ENCODE results near the gene CARM1.
"Not testable (repeated sequence)": the region's sequence is repeated elsewhere in the genome, so short reads cannot be mapped to it uniquely, and the experiment has no call there.

CARM1 gene

DNA sequence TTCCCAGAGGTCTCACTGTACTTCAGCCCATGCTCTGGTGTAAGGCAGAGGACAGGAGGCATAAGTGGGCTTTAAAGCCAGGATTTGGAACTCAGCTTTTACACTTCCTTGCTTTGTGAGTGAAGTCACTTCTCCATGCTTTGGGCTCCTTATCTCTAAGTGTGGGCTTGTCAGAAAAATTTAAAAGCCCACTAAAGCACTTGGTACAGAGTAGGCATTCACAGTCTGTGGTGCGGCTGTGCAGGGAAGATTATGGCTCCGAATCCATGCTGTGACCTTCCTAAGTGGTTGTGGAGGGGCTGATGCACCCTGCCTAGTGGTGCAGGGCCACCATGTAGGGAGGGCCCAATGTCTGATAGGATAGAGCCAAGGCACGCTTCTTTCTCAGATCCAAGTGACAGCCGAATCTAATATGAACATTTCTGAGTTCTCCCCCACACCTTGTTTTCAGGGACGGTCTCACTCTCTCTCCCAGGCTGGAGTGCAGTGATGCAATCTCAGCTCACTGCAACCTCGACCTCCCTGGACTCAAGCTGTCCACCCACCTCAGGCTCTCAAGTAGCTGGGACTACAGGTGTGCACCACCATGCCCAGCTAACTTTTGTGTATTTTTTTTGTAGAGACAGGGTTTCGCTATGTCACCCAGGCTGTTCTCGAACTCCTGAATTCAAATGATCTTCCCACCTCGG, 64.2 kb downstream of the CARM1 start:
- no peak for DNase-seq

DNA sequence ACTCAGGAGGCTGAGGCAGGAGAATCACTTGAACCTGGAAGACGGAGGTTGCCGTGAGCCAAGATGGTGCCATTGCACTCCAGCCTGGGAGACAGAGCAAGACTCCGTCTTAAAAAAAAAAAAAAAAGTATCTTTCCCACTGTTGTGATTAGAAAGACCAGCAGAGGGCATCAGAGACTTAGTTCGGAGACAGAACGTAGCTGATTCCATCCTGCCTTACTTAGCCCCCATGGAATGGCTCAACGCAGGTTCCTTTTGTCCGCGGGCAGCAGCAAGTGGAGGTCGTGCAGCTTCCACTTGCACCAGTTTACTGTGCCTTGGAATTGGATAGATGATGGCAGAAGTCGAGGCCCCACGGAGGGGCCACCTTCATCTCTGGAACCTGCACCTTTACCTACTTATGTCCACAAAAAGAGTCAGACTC, 65.3 kb downstream of the CARM1 start:
- peak; percentile 44 to 75 for DNase-seq

- DNase-seq, result not testable (repeated sequence)
Measured at GRCh38 chr19:10941649-10942048, 70.3 kb downstream of the CARM1 start.

DNA sequence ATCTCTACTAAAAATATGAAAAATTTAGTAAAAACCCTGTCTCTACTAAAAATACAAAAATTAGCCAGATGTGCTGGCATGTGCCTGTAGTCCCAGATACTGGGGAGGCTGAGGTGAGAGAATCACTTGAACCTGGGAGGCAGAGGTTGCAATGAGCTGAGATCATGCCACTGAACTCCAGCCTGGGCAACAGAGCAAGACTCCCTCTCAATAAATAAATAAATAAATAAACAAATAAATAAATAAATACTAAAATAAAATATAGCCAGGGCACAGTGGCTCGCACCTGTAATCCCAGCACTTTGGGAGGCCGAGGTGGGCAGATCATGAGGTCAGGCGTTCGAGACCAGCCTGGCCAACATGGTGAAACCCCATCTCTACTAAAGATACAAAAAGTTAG, 72.1 kb downstream of the CARM1 start:
- DNase-seq, result not testable (repeated sequence)

GRCh38 chr19:10945264-10945663, 73.9 kb downstream of the CARM1 start:
- DNase-seq, result no peak

- DNase-seq, result no peak
Measured at GRCh38 chr19:10946958-10947657, 75.8 kb downstream of the CARM1 start.

DNA sequence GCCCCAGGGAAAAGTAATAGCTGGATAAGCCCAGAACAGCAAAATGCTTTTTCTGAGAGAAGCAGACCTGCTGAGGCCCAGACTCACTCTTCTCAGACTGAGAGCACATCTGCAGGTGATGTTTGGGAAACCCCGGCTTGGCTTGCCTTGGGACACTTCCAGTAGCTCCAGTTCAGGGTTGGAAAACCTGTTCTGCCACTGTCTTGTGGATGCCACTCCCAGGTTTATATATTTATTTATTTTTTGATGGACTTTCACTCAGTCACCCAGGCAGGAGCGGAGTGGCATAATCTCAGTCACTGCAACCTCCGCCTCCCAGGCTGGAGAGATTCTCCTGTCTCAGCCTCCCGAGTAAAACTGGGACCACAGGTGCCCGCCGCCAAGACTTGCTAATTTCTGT, 81.5 kb downstream of the CARM1 start:
- no peak for DNase-seq

- not testable (repeated sequence) for DNase-seq
Measured at GRCh38 chr19:10959277-10959968, 88.1 kb downstream of the CARM1 start.

DNA sequence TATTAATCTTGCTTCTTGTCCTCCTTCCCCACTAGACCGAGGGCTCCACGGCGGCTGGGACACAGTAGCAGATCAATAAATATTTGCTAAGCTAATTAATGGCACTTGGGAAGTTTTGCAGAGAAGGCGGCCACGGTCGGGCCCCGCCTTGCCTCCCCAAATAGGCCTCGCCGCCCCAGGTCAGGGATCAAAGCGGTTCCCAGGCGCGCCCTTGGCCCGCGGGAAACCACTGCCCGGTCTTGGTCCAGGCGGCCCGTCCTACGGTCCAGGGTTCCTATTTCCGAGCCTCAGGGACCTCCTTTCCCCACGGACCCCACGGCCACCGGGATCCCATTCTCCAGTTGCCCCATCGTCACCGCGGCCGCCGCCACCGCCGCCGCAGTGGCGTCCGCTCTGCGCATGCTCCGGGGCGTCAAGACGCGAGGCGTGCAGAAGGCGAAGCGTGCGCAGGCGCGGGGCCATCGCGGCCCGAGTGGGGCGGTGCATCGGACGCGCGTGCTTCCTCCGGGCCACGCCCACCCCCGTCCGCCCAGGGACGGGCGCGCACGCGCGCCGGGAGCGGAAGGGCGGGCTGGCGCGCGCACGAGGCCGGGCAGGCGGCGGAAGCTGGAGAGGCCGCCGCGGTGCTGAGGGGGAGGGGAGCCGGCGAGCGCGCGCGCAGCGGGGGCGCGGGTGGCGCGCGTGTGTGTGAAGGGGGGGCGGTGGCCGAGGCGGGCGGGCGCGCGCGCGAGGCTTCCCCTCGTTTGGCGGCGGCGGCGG, 89.1 kb downstream of the CARM1 start, which contains the start of gene SMARCA4:
SMARCA4 (plus strand) TSS at position 717 of the 759 bp plus-strand sequence. CDS start 23,122 bp downstream, outside the sequence.
- peak; percentile 89 to 95 for DNase-seq

DNA sequence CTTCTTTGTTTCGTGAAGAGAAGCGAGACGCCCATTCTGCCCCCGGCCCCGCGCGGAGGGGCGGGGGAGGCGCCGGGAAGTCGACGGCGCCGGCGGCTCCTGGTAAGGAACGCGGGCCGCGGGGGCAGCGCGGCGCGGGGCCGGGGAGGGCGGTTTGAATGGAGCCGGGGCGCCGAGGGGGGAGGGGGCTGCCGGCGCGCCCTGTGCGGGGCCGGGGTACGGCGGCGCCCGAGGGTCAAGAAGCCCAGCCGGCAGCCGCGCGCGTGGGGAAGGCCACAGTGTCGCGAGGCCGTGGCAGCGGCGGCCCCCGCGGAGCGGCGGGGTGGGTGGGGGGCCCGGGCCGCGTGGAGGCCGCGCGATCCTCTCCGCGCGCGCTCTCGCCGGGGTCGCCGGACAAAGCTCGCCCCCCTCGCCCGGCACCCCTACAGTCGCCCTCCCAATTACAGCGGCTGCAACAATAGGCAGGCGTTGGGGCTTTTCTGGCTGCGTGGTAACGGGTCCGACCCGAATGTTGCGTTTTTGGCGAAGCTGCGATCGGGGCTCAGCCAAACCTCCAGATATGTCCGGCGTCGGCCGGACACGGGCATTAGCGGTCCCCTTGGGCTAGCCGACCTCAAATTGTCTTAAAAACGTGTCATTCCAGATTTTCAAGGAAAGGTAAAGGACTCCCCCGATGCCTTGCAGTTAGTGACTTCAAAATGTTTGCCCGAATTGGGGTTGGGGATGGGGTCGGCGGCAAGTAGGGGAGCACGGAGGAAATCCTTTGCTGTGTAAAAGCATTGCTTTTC, 89.9 kb downstream of the CARM1 start:
- DNase-seq, result peak in 1 of 2 experiments; percentile 56

DNA sequence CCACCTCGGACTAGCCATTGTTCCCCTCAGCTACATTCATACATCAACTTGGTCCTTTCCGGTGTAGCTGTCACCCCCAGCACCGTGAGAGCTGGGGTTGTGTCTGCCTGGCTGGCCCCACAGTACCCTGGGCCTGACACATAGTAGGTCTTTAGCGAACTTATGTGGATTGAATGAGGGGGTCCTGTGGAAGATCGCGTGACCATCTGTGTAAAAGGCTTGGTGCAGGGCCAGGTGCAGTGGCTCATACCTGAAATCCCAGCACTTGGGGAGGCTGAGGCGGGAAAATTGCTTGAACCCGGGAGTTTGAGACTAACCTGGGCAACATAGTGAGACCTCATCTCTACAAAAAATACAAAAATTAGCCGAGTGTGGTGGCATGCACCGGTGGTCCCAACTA, 91.5 kb downstream of the CARM1 start:
- no peak for DNase-seq

DNA sequence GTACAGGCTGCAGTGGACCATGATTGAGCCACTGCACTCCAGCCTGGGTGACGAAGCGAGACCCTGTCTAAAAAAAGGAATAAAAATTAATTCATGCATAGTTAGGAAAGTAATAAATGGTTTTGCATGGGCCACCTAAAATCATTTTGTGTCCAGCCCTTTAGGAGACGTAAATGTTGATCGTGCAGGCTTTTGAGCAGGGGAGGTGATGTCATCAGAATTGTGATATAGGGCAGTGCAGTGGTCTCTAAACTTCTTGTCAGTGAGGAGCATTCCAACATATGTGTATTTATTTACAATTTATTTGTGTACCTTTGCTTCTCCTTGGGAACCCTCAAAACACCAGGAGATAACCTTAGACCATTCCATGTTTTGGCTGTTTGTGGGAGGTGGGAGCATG, 92.5 kb downstream of the CARM1 start:
- no peak for DNase-seq

- DNase-seq, result no peak
Measured at GRCh38 chr19:10964903-10965302, 93.5 kb downstream of the CARM1 start.

GRCh38 chr19:10965398-10965797, 94.0 kb downstream of the CARM1 start:
- no peak for DNase-seq

DNA sequence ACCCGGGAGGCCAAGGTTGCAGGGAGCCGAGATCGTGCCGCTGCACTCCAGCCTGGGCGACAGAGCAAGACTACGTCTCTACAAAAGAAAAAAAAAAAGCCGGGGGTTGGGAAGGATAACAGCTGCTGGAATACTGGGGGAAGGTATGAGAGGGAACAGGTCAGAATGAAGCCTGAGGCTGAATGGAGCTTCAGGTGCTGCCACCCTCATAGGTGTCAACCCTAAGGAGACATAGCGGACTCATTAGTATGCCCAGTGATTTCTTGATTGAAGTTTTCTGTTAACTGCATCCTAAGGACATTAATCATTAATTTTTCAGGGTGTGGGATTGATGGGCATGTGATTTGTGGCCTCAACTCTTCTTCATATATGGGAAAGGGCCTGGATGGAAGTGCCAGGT, 95.5 kb downstream of the CARM1 start:
- no peak for DNase-seq

GRCh38 chr19:10968527-10969135, 97.3 kb downstream of the CARM1 start:
- DNase-seq, result no peak

DNA sequence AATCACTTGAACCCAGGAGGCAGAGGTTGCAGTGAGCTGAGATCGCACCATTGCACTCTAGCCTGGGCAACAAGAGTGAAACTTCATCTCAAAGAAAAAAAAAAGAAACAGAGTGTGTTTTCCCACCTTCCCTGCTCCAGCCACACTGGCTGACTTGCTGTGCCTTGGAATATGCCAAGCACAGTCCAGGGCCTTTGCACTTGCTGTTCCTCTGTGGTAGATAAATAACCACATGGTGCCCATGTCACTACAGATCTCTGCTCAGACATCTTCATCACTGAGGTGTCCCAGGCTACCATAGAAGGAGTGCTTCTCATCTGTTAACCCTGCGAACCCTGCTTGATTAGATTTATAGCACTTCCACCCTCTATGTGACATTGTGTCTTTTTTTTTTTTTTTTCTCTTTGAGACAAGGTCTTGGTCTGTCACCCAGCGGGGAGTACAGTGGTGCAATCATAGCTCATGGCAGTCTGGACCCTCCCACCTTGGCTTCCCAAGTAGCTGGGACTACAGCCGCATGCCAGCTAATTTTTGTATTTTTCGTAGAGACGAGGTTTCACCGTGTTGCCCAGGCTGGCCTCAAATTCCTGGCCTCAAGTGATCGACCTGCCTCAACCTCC, 99.9 kb downstream of the CARM1 start:
- no peak for DNase-seq

All from NCI-H1930 (cell line).